ENCODE measurements around the gene TRIM72. TPM values are rescaled to one million over a fixed set of nuclear protein-coding genes. Genes with fewer than 3 reads are reported as not detected.

The TRIM72 gene
- total and polyA plus RNA-seq, 9 donors: 0.01 to 0.11 (median 0.06) TPM; not detected in 5

Small RNA genes lying within 50 kb of the gene (small RNA-seq; reads per million reads assigned to genes)
- gene AC009088.4: not detected
- gene NDUFA3P6: not detected

Other genes starting within 250 kb of the TRIM72 start
- 10 to 100 TPM in 4 of 7 donors, 1 to 10 TPM in 3; 8.0 to 24.5 (median 10.5) TPM for gene HSD3B7, start 228.9 kb upstream of the TRIM72 start, total RNA-seq
- gene HSD3B7, start 228.9 kb upstream of the TRIM72 start, polyA plus RNA-seq: 1 to 10 TPM; 3.9 to 8.0 TPM
- 1 to 10 TPM in 4 of 7 donors, under 1 TPM in 3; 0.34 to 1.5 (median 1.0) TPM for gene STX1B, start 203.5 kb upstream of the TRIM72 start, total RNA-seq
- gene STX1B, start 203.5 kb upstream of the TRIM72 start, polyA plus RNA-seq: under 1 TPM; 0.36 to 0.57 TPM
- gene STX4, start 180.6 kb upstream of the TRIM72 start, total RNA-seq: 10 to 100 TPM; 26.2 to 73.8 (median 59.2) TPM
- gene STX4, start 180.6 kb upstream of the TRIM72 start, polyA plus RNA-seq: 10 to 100 TPM; 34.4 to 53.7 TPM
- gene ZNF668, start 139.9 kb upstream of the TRIM72 start, total RNA-seq: 1 to 10 TPM; 4.2 to 7.4 (median 5.7) TPM
- 1 to 10 TPM; 1.3 to 6.7 TPM for gene ZNF668, start 139.9 kb upstream of the TRIM72 start, polyA plus RNA-seq
- gene ZNF646, start 139.7 kb upstream of the TRIM72 start, total RNA-seq: 10 to 100 TPM; 12.4 to 16.3 (median 14.8) TPM
- gene ZNF646, start 139.7 kb upstream of the TRIM72 start, polyA plus RNA-seq: 10 to 100 TPM in 1 of 2 donors, 1 to 10 TPM in 1; 2.3 to 12.0 TPM
- 1 to 10 TPM; 1.1 to 2.9 (median 1.5) TPM for gene PRSS53, start 125.2 kb upstream of the TRIM72 start, total RNA-seq
- 1 to 10 TPM in 1 of 2 donors, under 1 TPM in 1; 0.30 to 1.4 TPM for gene PRSS53, start 125.2 kb upstream of the TRIM72 start, polyA plus RNA-seq
- gene VKORC1, start 119.3 kb upstream of the TRIM72 start, total RNA-seq: 100 to 1,000 TPM in 1 of 7 donors, 10 to 100 TPM in 6; 72.1 to 114 (median 84.5) TPM
- gene VKORC1, start 119.3 kb upstream of the TRIM72 start, polyA plus RNA-seq: 100 to 1,000 TPM; 117 to 141 TPM
- gene BCKDK, start 105.7 kb upstream of the TRIM72 start, total RNA-seq: 10 to 100 TPM; 34.1 to 51.9 (median 40.5) TPM
- gene BCKDK, start 105.7 kb upstream of the TRIM72 start, polyA plus RNA-seq: 10 to 100 TPM; 18.6 to 29.2 TPM
- gene KAT8, start 96.5 kb upstream of the TRIM72 start, total RNA-seq: 100 to 1,000 TPM in 4 of 7 donors, 10 to 100 TPM in 3; 71.5 to 129 (median 105) TPM
- gene KAT8, start 96.5 kb upstream of the TRIM72 start, polyA plus RNA-seq: 10 to 100 TPM; 66.4 to 87.0 TPM
- 10 to 100 TPM in 1 of 7 donors, 1 to 10 TPM in 4, not detected in 2; 1.4 to 47.0 (median 2.4) TPM for gene PRSS8, start 78.4 kb upstream of the TRIM72 start, total RNA-seq
- gene PRSS8, start 78.4 kb upstream of the TRIM72 start, polyA plus RNA-seq: under 1 TPM in 1 of 2 donors, not detected in 1; 0.05 TPM
- gene PRSS36, start 64.1 kb upstream of the TRIM72 start, total RNA-seq: 1 to 10 TPM in 4 of 7 donors, under 1 TPM in 2, not detected in 1; 0.28 to 2.1 (median 1.3) TPM
- under 1 TPM in 1 of 2 donors, not detected in 1; 0.96 TPM for gene PRSS36, start 64.1 kb upstream of the TRIM72 start, polyA plus RNA-seq
- 100 to 1,000 TPM in 5 of 7 donors, 10 to 100 TPM in 2; 62.2 to 436 (median 355) TPM for gene FUS, start 34.0 kb upstream of the TRIM72 start, total RNA-seq
- gene FUS, start 34.0 kb upstream of the TRIM72 start, polyA plus RNA-seq: 100 to 1,000 TPM; 309 to 469 TPM
- 10 to 100 TPM in 6 of 7 donors, 1 to 10 TPM in 1; 9.4 to 35.8 (median 20.2) TPM for gene PYCARD, start 11.4 kb upstream of the TRIM72 start, total RNA-seq
- 10 to 100 TPM in 1 of 2 donors, 1 to 10 TPM in 1; 1.8 to 28.1 TPM for gene PYCARD, start 11.4 kb upstream of the TRIM72 start, polyA plus RNA-seq
- not detected for gene PYDC1, start 3.0 kb downstream of the TRIM72 start, total RNA-seq
- gene PYDC1, start 3.0 kb downstream of the TRIM72 start, polyA plus RNA-seq: not detected
- 1 to 10 TPM; 2.3 to 8.2 (median 4.1) TPM for gene ITGAM, start 45.9 kb downstream of the TRIM72 start, total RNA-seq
- 1 to 10 TPM; 1.7 to 6.8 TPM for gene ITGAM, start 45.9 kb downstream of the TRIM72 start, polyA plus RNA-seq
- gene ITGAX, start 141.1 kb downstream of the TRIM72 start, total RNA-seq: 10 to 100 TPM in 1 of 7 donors, 1 to 10 TPM in 5, under 1 TPM in 1; 0.83 to 13.9 (median 2.0) TPM
- gene ITGAX, start 141.1 kb downstream of the TRIM72 start, polyA plus RNA-seq: 1 to 10 TPM in 1 of 2 donors, under 1 TPM in 1; 0.56 to 3.5 TPM
- under 1 TPM in 2 of 7 donors, not detected in 5; 0.10 to 0.15 TPM for gene ITGAD, start 179.2 kb downstream of the TRIM72 start, total RNA-seq
- gene ITGAD, start 179.2 kb downstream of the TRIM72 start, polyA plus RNA-seq: 1 to 10 TPM in 1 of 2 donors, under 1 TPM in 1; 0.05 to 2.7 TPM
- not detected for gene COX6A2, start 214.2 kb downstream of the TRIM72 start, total RNA-seq
- gene COX6A2, start 214.2 kb downstream of the TRIM72 start, polyA plus RNA-seq: 1 to 10 TPM in 1 of 2 donors, not detected in 1; 1.2 TPM
- 1 to 10 TPM; 2.1 to 5.0 (median 4.2) TPM for gene ZNF843, start 228.7 kb downstream of the TRIM72 start, total RNA-seq
- 1 to 10 TPM; 2.2 to 2.8 TPM for gene ZNF843, start 228.7 kb downstream of the TRIM72 start, polyA plus RNA-seq
- 10 to 100 TPM in 5 of 7 donors, 1 to 10 TPM in 2; 8.1 to 16.1 (median 11.0) TPM for gene ARMC5, start 245.4 kb downstream of the TRIM72 start, total RNA-seq
- 10 to 100 TPM in 1 of 2 donors, 1 to 10 TPM in 1; 2.2 to 11.4 TPM for gene ARMC5, start 245.4 kb downstream of the TRIM72 start, polyA plus RNA-seq